Epithelial cell of prostate (primary cell): ENCODE data around the gene TRAPPC2L.
"Not testable (repeated sequence)": the region's sequence is repeated elsewhere in the genome, so short reads cannot be mapped to it uniquely, and the experiment has no call there.

ENCODE experiments used
- DNase-seq: peaks from one replicate; pipeline ENCODE4 v3.0.0-alpha.2; 2011; ENCODE audit warnings: low read depth, low spot score
- H3K27ac ChIP-seq: fragments of 450-650 bp; 2 replicates; pipeline ENCODE4 v1.5.1; 2017; ENCODE audit warnings: mild to moderate bottlenecking

Gene TRAPPC2L

GRCh38 chr16:88886420-88886844 lies 29.5 kb downstream of the TRAPPC2L start:
- H3K27ac ChIP-seq: no peak overlapping the region
- no peak for DNase-seq

DNA sequence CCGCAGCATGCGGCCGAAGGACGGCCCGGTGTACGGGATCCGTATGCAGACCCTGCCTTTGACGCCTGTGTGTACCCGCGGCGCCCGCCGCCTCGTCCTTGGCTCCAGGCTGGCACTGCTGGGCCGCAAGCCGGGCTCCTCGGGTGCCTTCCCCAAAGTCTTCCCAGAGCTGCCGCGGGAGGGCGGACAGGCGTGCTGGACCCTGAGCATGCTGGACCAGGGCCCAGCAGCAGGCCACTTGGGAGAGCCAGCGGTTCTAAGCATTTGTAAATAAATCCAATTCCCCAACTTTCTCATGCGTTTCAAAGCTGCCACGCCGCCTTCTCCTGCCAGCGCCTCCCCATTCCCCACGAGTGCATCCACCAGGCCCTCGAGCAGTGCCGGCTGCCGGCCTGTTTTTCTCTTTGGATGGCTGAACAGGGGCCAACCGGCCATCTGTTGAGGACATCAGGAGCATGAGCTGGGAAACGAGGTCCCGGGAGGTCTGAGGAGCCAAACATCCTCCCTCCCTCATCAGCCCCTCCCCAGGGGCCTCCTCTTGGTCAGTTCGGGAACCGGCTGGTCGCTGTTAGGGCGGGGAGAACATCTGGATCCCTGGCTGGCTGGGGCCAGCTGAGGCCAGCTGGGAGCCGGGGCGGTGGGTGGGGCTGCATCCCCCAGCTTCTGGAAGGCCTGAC lies 30.1 kb downstream of the TRAPPC2L start:
- DNase-seq: no peak
- H3K27ac ChIP-seq: no peak overlapping the region

GRCh38 chr16:88888057-88888456 lies 31.1 kb downstream of the TRAPPC2L start:
- DNase-seq: no peak
- no peak overlapping the region for H3K27ac ChIP-seq

DNA sequence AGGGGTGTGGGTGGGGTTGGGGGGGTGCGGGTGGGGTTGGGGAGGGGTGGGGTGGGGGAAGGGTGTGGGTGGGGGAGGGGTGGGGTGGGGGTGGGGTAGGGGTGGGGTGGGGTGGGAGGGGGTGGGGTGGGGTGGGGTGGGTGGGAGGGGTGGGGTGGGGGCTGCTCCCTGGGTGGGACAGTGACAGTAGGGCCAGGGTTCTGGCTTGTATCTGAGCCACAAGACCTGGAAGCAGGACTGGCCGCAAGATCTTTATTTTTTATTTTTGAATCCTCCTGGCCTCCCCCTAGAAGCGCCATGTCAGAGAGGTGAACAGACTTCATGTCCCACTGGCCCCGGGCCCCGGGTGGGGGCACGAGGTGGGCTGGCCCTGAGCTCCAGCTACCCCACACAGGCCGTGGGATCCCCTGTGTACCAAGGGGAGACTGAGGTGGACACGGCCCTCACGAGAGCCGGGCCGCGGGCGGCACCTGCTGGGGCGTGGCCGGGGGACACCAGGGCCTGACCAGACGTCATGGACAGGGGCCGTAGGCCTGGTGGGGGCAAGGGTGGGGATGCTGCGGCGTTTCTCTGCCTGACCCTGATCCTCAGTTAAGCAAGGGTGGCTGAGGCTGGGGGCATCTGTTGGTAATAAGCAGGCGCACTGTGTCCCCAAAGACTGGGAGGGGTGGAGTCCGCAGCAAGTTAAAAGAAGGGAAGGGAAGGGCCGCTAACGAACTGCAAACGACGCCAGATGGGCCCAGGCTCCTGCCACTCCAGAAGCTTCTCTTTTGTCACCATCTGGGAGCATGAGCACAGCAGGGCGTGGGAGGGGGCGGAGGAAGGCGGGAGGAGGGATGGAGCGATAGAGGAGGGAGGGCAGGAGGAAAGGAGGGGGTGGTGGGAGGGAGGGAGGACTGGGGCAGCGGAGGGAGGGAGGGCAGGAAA lies 31.8 kb downstream of the TRAPPC2L start:
- DNase-seq: no peak
- no peak overlapping the region for H3K27ac ChIP-seq

DNA sequence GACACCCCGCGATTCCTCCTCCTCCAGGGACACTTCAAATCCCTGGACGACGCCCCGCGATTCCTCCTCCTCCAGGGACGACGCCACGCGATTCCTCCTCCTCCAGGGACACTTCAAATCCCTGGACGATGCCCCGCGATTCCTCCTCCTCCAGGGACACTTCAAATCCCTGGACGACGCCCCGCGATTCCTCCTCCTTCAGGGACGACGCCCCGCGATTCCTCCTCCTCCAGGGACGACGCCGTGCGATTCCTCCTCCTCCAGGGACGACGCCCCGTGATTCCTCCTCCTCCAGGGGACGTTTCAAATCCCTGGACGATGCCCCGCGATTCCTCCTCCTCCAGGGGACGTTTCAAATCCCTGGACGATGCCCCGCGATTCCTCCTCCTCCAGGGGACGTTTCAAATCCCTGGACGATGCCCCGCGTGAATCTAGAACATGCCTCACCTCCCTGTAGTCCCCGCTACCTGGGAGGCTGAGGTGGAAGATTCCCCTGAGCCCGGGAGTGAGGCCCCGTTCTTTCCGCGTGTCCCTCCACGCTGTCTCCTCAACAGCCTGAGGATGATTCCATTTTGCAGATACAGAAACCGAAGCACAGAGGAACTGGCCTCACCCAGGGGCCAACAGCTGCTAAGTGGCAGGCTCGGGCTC lies 32.9 kb downstream of the TRAPPC2L start:
- not testable (repeated sequence) for DNase-seq, H3K27ac ChIP-seq

DNA sequence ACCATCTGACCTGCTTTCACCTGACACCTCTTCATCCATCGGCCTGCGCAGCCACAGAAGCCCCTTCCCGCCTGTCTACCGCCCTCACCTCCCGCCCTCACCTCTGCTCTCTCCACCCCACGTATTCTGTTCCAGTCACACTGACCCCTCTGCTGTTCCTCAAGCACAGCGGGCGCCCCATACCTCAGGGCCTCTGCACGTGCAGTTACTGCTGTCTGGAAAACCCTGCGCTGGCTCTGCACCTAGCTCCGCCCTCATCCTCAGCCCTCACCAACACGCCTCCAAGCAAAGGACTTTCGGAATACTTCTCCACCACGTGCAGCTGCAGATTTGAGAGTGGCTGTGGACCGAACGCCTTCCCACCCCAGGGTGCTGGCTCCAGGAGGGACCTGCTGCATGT lies 34.2 kb downstream of the TRAPPC2L start:
- H3K27ac ChIP-seq: no peak overlapping the region
- no peak for DNase-seq

DNA sequence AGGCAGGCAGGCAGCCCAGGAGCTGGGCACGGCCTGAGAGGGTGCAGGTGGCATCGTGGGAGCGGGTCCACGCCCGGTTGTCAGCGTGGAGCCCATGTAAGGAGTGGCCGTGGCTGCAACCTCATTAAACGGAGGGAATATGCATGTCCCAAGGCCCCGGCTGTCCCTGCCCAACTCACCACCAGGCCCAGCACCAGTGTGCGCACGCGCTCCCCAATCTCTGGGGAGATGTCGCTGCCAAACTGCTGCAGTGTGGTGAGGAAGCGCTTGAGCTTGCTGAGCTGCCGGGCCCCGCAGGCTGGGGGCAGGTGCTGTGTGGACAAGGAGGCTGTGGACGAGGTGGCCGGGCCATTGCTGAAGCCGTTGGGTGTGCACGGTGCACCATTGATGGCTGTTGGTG lies 35.1 kb downstream of the TRAPPC2L start:
- no peak overlapping the region for H3K27ac ChIP-seq

DNA sequence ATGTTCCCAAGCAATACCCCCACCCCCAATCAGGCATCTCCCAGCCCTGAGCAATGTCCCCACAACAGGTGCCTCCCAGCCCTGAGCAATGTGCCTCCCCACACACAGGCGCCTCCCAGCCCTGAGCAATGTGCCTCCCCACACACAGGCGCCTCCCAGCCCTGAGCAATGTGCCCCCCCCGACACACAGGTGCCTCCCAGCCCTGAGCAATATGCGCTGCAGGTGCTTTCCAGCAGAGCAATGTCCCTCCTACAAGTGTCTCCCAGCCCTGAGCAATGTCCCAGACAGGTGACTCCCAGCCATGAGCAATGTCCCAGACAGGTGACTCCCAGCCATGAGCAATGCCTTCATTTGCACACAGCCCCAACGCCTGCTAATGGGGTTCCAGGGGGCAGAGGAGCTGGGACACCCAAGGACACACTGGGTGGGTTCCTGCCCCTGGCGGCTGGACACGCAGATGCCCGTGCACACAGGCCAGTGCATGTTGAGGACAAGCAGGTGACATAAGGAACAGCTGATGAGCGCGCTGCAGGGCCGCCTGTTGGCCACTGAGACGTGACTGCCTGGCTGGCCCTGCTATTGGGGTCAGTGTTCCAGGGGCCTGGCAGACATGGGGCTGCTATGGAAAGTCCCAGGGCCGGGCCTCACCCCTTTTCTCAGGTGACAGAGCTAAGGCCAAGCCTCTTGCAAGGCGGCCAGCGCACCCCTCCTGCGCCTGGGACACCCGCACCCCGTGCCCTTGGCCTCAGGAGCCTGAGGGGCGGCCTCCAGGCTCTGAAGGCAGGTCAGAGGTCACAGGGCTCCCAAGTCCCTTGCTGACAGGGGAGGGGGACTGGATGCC lies 36.4 kb downstream of the TRAPPC2L start:
- DNase-seq: no peak
- no peak overlapping the region for H3K27ac ChIP-seq

More for the DNA sequence above, 35.1 kb downstream of the TRAPPC2L start:
- no peak for DNase-seq

- H3K27ac ChIP-seq, DNase-seq: not testable (repeated sequence)
These were observed 37.3 kb downstream of the TRAPPC2L start for GRCh38 chr16:88894266-88894665.

GRCh38 chr16:88894681-88895300 lies 37.9 kb downstream of the TRAPPC2L start:
- H3K27ac ChIP-seq: no peak overlapping the region
- DNase-seq: no peak

DNA sequence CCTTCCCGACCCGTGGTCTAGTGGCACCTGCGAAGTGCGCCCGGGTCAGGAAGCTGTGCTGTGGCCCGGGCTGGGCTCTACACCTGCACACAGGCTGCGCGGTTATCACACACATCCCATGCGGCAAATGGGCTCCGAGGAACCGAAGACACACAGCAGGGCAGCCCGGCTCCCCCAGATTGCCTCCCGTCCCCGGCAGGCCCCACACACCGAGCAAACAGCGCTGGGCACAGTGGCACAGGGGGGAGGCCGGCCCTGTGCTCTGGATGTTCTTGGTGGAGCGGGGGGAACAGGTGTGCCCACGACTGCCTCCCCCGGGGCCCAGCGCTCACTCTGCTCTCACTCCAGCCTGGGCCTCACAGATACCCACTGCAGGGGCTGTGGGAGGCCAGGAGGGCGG lies 38.4 kb downstream of the TRAPPC2L start:
- DNase-seq: no peak
- H3K27ac ChIP-seq: no peak overlapping the region

GRCh38 chr16:88896238-88897070 lies 39.5 kb downstream of the TRAPPC2L start:
- DNase-seq: no peak
- no peak overlapping the region for H3K27ac ChIP-seq

DNA sequence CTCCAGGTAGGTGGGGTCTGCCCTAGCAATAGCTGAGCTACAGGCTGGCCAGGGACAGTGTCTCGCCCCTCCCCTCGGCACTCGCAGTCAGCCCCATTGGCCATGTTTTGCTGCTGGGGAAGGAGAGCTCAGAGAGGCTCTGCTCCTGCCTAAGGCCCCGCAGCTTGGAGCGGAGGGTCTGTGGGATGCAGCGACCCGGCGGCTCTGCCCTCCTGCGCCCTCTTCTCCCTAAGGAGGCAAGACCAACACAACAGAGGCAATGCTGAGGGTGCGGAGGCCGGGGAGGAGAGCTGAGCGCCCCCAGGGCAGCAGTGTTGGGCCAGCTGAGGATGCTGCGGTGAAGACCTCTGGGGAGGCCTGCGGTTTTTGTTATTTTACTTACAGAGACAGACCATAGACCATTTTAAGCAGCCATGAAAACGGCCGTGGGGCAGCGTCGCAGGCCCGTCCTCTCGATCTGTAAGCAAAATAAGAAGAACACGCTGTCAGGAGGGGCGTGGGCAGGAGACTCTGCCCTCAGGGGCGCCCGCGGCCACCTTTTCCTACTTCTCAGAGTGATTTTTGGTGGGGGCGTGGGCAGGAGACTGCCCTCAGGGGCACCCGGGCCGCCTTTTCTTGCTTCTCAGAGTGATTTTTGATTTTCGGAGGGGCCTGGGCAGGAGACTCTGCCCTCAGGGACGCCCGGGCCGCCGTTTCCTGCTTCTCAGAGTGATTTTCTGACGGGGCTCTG lies 40.9 kb downstream of the TRAPPC2L start:
- DNase-seq: no peak
- H3K27ac ChIP-seq: no peak overlapping the region

GRCh38 chr16:88899901-88900661 lies 43.2 kb downstream of the TRAPPC2L start:
- DNase-seq: no peak
- no peak overlapping the region for H3K27ac ChIP-seq

DNA sequence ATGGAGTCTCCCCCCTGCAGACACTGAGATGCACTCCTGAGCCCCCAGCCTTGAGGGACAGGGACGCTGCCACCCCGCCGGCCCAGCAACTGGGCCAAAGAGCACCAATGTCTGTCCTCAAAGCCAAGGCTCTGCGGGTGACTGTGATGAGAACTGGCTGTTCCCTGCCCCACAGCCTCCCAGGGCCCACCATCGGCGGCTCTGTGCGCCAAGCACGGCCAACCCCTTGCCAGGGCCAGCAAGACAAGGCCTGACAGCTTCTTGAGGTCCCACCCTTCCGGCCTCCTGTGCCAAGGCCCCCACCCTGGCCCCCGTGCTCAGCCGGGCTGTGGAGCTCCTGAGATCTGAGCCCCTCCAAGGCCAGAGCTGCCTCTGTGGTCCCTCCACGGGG lies 43.7 kb downstream of the TRAPPC2L start:
- no peak for DNase-seq
- H3K27ac ChIP-seq: no peak overlapping the region

DNA sequence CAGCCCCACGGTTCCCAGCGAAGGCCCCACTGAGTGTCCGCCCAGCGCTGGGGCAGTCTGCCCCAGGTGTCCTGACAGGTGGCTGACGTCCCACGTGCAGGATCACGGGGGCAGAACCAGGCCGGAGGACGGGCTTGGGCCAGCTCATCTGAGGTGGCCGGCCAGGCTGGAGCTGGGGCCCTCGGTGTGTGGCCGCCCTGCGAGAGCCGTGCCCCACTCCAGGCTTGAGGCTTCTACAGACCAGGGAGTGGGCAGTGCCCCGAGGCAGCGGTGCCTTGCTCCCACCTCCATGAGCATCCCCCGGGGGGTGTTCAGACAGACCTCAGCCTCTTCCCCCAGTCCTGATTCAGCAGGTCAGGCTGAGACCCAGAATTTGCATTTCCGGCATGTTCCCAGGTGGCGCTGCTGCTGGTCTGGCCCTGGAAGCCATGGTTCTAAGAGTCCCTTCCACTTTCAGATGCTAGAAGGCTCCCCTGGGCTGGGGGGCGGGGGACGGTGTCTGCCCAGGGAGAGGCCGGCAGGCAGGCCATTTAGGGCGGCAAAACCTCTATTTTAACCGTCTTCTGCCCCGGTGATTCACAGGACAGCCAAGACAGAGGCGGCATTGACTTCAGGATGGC lies 44.9 kb downstream of the TRAPPC2L start:
- DNase-seq: no peak

DNA sequence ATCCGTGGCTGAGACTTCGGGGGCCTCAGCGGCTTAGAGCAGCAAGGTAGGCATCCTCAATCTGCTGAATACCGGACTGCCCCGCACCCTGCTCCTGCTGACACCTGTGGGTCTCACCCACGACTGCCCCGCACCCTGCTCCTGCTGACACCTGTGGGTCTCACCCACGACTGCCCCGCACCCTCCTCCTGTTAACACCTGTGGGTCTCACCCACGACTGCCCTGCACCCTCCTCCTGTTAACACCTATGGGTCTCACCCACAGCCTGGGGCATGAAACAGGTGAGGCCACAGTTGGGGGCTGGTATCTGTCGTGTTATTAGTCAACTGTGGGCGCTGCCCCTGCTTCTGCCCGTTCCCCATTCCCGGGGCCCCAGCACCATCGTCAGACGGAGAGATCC lies 45.8 kb downstream of the TRAPPC2L start:
- no peak for DNase-seq
- no peak overlapping the region for H3K27ac ChIP-seq

More for the DNA sequence above, 44.9 kb downstream of the TRAPPC2L start:
- H3K27ac ChIP-seq: no peak overlapping the region
